Stimulated activated naive CD8-positive, alpha-beta T cell treated with anti-CD3 and anti-CD28 coated beads, Interleukin-15, amount 100 ng/mL, for 72 hours (primary cell): Measurements from ENCODE around the gene PDE1A.
"Not testable (repeated sequence)": the region's sequence is repeated elsewhere in the genome, so short reads cannot be mapped to it uniquely, and the experiment has no call there.

Experiments
- ATAC-seq: fragments of 150-1000 bp; cut with Tn5 transposase; 2 replicates; pipeline ENCODE4 v1.10.0; 2021; ENCODE audit warnings: mild to moderate bottlenecking, moderate library complexity
- DNase-seq, 2 donors: peaks; one replicate each; pipeline ENCODE4 v3.0.0; 2021 to 2022
- H3K27ac Mint-ChIP-seq, 2 donors: one replicate each; pipeline ENCODE4 v1.8.0; 2022; ENCODE audit warnings: mild to moderate bottlenecking in 2 of 2, mixed read lengths in 2 of 2, moderate library complexity in 2 of 2
- H3K27me3 Mint-ChIP-seq: one replicate; pipeline ENCODE4 v1.8.0; 2022; ENCODE audit warnings: mixed read lengths
- H3K4me1 Mint-ChIP-seq: one replicate; pipeline ENCODE4 v1.8.0; 2022; ENCODE audit warnings: mild to moderate bottlenecking, mixed read lengths
- H3K4me3 Mint-ChIP-seq, 2 donors: one replicate each; pipeline ENCODE4 v1.8.0; 2022; ENCODE audit warnings: mild to moderate bottlenecking in 2 of 2, mixed read lengths in 2 of 2, moderate library complexity in 1 of 2
- H3K9me3 Mint-ChIP-seq, 2 donors: one replicate each; pipeline ENCODE4 v1.8.0; 2022; ENCODE audit warnings: mixed read lengths in 2 of 2

PDE1A gene

DNA sequence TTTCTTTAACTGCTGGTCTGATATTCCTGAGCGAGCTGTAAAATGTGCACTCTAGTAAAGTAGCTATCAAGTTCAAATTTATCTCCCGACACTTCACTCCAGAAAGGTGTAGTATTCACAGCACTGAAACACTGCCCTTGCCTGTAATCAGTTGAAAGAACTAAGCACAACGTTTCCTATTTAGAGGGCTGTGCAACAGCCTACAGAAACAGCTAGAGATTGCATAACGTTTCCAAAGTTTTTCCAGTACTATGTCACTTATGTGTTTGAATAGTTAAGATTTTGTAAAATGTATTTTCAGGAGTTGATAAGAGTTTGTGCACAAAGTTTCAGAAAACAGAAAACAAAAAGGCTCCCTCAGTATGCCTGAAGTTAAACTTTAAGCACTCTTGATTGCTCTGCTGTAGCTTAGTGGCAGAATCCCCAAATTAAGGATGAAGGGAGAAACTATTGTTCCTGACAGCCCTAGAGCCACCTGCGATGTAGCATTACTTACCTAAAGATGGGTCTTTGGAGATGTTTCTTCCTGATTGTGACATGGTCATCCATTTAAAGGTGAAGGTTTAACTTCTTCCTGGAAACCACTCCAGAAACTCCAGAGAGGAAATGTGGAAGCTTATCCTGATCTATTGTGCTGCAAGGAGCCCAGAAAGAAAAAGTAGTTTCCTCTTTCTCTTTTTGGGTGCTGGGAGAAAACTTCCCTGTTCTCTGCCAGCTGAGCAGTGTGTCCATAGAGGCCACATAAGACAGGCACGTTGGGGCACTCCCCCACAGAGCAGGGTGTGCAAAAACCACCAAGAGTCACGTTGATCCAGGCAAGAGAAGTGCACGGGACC is 536 bp downstream of the PDE1A start:
- no peaks in the 10 kb centered on the region for H3K27me3 Mint-ChIP-seq
- no peak overlapping the region for H3K27ac Mint-ChIP-seq
- DNase-seq = no peak
- no peaks in the 10 kb centered on the region for H3K4me1 Mint-ChIP-seq
- ATAC-seq = no peak
- no peaks in the 10 kb centered on the region for H3K9me3 Mint-ChIP-seq
- H3K4me3 Mint-ChIP-seq = no peak overlapping the region

DNA sequence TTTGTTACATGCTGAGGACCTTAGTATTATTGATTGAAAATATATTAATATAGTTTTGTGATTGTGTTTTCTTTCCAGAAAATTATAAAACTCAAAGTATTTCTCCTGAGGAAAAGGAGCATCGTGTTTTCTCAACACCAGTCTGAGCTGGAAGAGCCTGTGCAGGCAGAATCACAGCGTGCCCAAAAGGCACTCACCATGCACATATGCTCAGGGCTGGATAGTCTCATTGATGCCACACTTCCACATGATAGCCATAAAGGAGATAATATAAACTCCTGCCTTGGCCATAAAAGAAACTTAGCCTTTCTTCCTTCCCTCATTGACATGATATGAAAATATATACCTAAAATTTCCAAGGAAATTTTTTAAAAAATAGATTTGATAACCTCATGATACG is 4.0 kb downstream of the PDE1A start:
- DNase-seq = no peak
- H3K4me3 Mint-ChIP-seq = no peak overlapping the region
- no peak for ATAC-seq
- no peak overlapping the region for H3K27ac Mint-ChIP-seq
- no peaks in the 10 kb centered on the region for H3K9me3 Mint-ChIP-seq
- no peaks in the 10 kb centered on the region for H3K27me3 Mint-ChIP-seq
- no peaks in the 10 kb centered on the region for H3K4me1 Mint-ChIP-seq

- DNase-seq = no peak
- H3K27ac Mint-ChIP-seq = no peak overlapping the region
- no peak overlapping the region for H3K4me3 Mint-ChIP-seq
- ATAC-seq = no peak
- H3K27me3 Mint-ChIP-seq = no peaks in the 10 kb centered on the region
- H3K9me3 Mint-ChIP-seq = no peaks in the 10 kb centered on the region
- H3K4me1 Mint-ChIP-seq = no peaks in the 10 kb centered on the region
These were observed 6.2 kb downstream of the PDE1A start for GRCh38 chr2:182420669-182421068.

- H3K27me3 Mint-ChIP-seq = no peaks in the 10 kb centered on the region
- H3K4me3 Mint-ChIP-seq = no peak overlapping the region
- H3K27ac Mint-ChIP-seq = no peak overlapping the region
- no peaks in the 10 kb centered on the region for H3K4me1 Mint-ChIP-seq
- no peak for DNase-seq
- no peak for ATAC-seq
- peaks cover 0 to 4% of the 10 kb centered on the region in 2 donors for H3K9me3 Mint-ChIP-seq
These were observed 10.0 kb downstream of the PDE1A start for GRCh38 chr2:182416861-182417260.

- Mint-ChIP-seq H3K4me1 (no peaks in the 10 kb centered on the region), H3K4me3 (no peak overlapping the region), H3K9me3 (peaks cover 0 to 4% of the 10 kb centered on the region in 2 donors), H3K27ac (no peak overlapping the region), H3K27me3 (no peaks in the 10 kb centered on the region)
- no peak for DNase-seq
- no peak for ATAC-seq
These were observed 10.6 kb downstream of the PDE1A start for GRCh38 chr2:182416191-182416590.

DNA sequence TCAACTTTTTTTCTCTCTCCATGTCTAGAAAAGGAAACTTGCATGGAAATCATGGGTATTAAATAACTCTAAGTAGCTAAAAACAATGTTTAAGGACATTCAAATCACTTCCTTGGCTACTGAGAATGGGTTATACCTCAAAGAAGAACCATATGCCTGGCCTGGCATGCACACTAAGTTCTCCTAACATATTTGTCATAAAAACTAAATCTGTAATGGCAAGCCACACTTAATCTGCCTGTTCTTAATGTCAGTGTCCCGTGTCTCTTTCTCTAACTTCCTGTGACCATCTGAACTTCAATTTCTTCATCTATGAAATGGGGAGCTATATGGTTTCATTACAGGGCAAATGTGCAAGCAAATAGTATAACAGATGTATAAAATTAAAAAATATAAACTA is 11.1 kb downstream of the PDE1A start:
- ATAC-seq (no peak), DNase-seq (no peak)
- no peaks in the 10 kb centered on the region for H3K27me3 Mint-ChIP-seq
- no peak overlapping the region for H3K4me3 Mint-ChIP-seq
- peaks cover 0 to 4% of the 10 kb centered on the region in 2 donors for H3K9me3 Mint-ChIP-seq
- H3K4me1 Mint-ChIP-seq = no peaks in the 10 kb centered on the region
- no peak overlapping the region for H3K27ac Mint-ChIP-seq

DNA sequence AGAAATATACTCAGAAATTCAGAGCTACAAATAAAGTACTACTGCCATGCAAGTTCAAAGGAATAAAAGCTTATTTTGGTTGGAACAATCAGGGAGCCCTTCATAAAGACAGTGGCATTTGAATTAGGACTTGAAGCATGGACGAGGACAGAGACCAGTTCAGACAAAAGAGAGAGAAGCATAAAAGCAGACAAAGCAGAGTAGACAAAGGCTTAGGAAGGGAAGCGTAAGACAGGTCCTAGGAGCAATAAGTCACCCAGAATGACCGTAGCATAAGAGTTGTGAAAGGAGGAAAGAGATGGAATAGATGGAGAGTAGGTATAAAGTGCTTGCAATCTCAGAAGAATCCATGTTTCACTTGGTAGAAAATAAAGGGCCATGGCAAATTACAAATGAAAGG is 14.0 kb downstream of the PDE1A start:
- Mint-ChIP-seq H3K4me3 (no peak overlapping the region), H3K4me1 (no peaks in the 10 kb centered on the region), H3K27me3 (no peaks in the 10 kb centered on the region), H3K27ac (no peak overlapping the region), H3K9me3 (peaks cover 0 to 8% of the 10 kb centered on the region in 2 donors)
- ATAC-seq = no peak
- no peak for DNase-seq

- Mint-ChIP-seq H3K9me3 (peaks cover 0 to 8% of the 10 kb centered on the region in 2 donors), H3K27me3 (no peaks in the 10 kb centered on the region), H3K4me1 (no peaks in the 10 kb centered on the region), H3K27ac (no peak overlapping the region), H3K4me3 (no peak overlapping the region)
- ATAC-seq (no peak), DNase-seq (no peak)
These were observed 16.7 kb downstream of the PDE1A start for GRCh38 chr2:182410120-182410519.

DNA sequence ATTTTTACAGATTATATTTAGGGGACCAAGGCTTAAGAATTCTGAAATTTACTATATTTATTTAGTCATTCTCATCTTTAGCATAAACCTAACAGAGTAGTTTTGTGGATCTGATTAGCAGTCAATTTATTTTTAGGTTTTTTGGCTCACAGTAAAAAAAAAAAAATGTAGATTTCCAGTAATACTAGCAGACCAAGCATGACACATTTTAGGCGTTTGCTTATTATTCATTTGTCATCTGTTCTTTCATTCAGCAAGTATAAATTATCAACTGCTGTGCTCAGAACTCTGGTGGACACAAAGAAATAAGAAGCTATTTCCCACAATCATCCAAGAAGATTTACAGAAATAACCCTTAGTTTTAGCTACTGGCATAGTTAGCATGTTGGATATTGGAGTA is 20.6 kb downstream of the PDE1A start:
- peaks cover 0 to 3% of the 10 kb centered on the region in 2 donors for H3K9me3 Mint-ChIP-seq
- no peak overlapping the region for H3K27ac Mint-ChIP-seq
- DNase-seq (no peak), ATAC-seq (no peak)
- H3K27me3 Mint-ChIP-seq = no peaks in the 10 kb centered on the region
- H3K4me1 Mint-ChIP-seq = no peaks in the 10 kb centered on the region
- H3K4me3 Mint-ChIP-seq = no peak overlapping the region

GRCh38 chr2:182404975-182405561 is 21.8 kb downstream of the PDE1A start:
- Mint-ChIP-seq H3K4me3 (no peak overlapping the region), H3K27ac (no peak overlapping the region), H3K27me3 (no peaks in the 10 kb centered on the region), H3K9me3 (peaks cover 0 to 3% of the 10 kb centered on the region in 2 donors), H3K4me1 (no peaks in the 10 kb centered on the region)
- ATAC-seq = no peak
- DNase-seq = no peak

DNA sequence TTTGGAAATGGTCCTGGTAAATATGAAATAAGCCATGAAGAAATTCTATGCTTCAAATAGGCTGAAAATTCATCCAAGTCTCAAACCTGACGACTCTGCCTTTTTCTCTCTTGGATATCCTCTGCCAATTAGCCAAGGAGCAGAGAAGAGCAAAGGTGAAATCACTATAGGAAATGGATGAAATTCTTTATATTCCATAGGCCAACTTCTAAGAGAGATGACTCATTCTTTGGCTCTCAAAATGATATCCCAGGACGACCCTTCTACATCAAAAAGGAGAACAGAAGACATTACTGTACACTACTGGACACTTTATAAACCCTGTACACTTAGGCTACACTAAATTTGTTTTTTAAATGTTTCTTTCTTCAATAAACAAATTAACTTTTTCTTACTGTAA is 22.7 kb downstream of the PDE1A start:
- ATAC-seq (no peak), DNase-seq (no peak)
- Mint-ChIP-seq H3K4me3 (no peak overlapping the region), H3K9me3 (peaks cover 0 to 3% of the 10 kb centered on the region in 2 donors), H3K27ac (no peak overlapping the region), H3K27me3 (no peaks in the 10 kb centered on the region), H3K4me1 (no peaks in the 10 kb centered on the region)

- Mint-ChIP-seq H3K27me3 (no peaks in the 10 kb centered on the region), H3K4me3 (no peak overlapping the region), H3K9me3 (peaks cover 0 to 5% of the 10 kb centered on the region in 2 donors), H3K27ac (no peak overlapping the region), H3K4me1 (no peaks in the 10 kb centered on the region)
- ATAC-seq = no peak
- no peak for DNase-seq
These were observed 33.5 kb downstream of the PDE1A start for GRCh38 chr2:182393270-182393760.

GRCh38 chr2:182391443-182391842 is 35.4 kb downstream of the PDE1A start:
- no peak for ATAC-seq
- Mint-ChIP-seq H3K27me3 (no peaks in the 10 kb centered on the region), H3K27ac (no peak overlapping the region), H3K4me3 (no peak overlapping the region), H3K4me1 (no peaks in the 10 kb centered on the region), H3K9me3 (peaks cover 5 to 9% of the 10 kb centered on the region in 2 donors)
- no peak for DNase-seq

- not testable (repeated sequence) for DNase-seq, ATAC-seq, H3K27ac Mint-ChIP-seq, H3K27me3 Mint-ChIP-seq, H3K4me1 Mint-ChIP-seq, H3K4me3 Mint-ChIP-seq
- H3K9me3 Mint-ChIP-seq = peaks cover 30 to 41% of the 10 kb centered on the region in 2 donors
These were observed 40.5 kb downstream of the PDE1A start for GRCh38 chr2:182386267-182386880.

DNA sequence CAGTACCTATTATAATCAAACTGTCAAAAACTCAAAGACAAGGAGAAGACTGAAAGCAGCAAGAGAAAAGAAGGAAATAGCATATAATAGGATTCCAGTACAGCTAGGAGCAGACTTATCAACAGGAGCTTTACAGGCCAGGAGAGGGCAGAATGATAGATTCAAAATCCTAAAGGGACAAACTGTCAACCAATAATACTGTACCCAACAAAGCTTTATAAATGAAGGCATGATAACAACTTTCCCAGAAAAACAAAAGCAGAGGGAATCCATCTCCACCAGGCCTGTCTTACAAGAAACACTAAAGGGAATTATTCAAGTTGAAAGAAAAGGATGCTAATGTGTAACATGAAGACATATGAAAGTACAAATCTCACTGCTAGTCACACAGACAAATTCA is 42.0 kb downstream of the PDE1A start:
- no peaks in the 10 kb centered on the region for H3K27me3 Mint-ChIP-seq
- H3K27ac Mint-ChIP-seq = no peak overlapping the region
- no peak for DNase-seq
- no peaks in the 10 kb centered on the region for H3K4me1 Mint-ChIP-seq
- H3K4me3 Mint-ChIP-seq = no peak overlapping the region
- H3K9me3 Mint-ChIP-seq = peaks cover 30 to 41% of the 10 kb centered on the region in 2 donors
- ATAC-seq = no peak

DNA sequence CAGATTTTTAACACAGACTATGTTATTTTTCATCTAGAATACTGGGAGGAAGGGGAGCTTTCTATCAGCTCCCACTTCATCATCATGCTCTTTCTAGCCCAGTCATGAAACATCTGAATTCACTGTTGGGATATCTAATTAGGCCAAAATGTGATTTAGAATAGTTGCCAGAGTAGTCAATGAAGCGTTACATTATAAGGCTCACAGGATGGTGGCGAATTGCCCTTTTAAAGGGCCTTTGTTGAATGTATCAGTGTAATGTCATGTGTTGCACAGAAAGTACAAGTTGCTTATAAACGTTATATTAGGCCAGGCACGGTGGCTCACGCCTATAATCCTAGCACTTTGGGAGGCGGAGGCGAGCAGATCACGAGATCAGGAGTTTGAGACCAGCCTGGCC is 45.6 kb downstream of the PDE1A start:
- H3K4me1 Mint-ChIP-seq = no peaks in the 10 kb centered on the region
- H3K27ac Mint-ChIP-seq = no peak overlapping the region
- H3K9me3 Mint-ChIP-seq = peaks cover 36 to 45% of the 10 kb centered on the region in 2 donors

More for the DNA sequence above, 45.6 kb downstream of the PDE1A start:
- DNase-seq (no peak), ATAC-seq (no peak)
- H3K27me3 Mint-ChIP-seq = no peaks in the 10 kb centered on the region
- no peak overlapping the region for H3K4me3 Mint-ChIP-seq
